Measurements from ENCODE around the gene LAT.
"Not testable (repeated sequence)": the region's sequence is repeated elsewhere in the genome, so short reads cannot be mapped to it uniquely, and the experiment has no call there.

GRCh38 chr16:29004496-29005139, 19.8 kb downstream of the LAT start:
- TF ChIP-seq SP1 (IDR thresholded peaks at IDR 0.05); FOXM1 (IDR thresholded peaks at IDR 0.05; ENCODE audit: borderline replicate concordance); CTBP1 (IDR thresholded peaks at IDR 0.05; ENCODE audit: borderline replicate concordance); PKNOX1 (IDR thresholded peaks at IDR 0.05): not testable (repeated sequence)
